ENCODE measurements around the gene ZNF346. TPM values are rescaled to one million over a fixed set of nuclear protein-coding genes. Genes with fewer than 3 reads are reported as not detected.

Gene ZNF346
- total and polyA plus RNA-seq, 8 donors, result 4.5 to 10.4 (median 7.6) TPM

- H3K27me3 ChIP-seq, result no peaks in the 10 kb centered on the region
- H3K36me3 ChIP-seq, result no peaks in the 10 kb centered on the region
- H3K4me1 ChIP-seq, result no peaks in the 10 kb centered on the region
- H3K27ac ChIP-seq, result no peak overlapping the region
- no peaks in the 10 kb centered on the region for H3K9me3 ChIP-seq
- ATAC-seq, result peak in 1 of 4 donors; percentile 5
- 90 to 91% methylated on average over 6 of the region's 6 CpGs for WGBS, 2 donors
- no peak for FAIRE-seq
- no peak for DNase-seq
- intact Hi-C loops (cut with DNase I), result loop anchor here in 2 of 3 donors (5.0 kb wide), 1 partner anchor 42 kb away; no protein-coding TSS in a partner anchor
- TF ChIP-seq CTCF (IDR thresholded peaks at IDR 0.05), result no peak
- H3K4me3 ChIP-seq, result no peak overlapping the region
Measured at GRCh38 chr5:177070536-177071191, 48.2 kb downstream of the ZNF346 start.

GRCh38 chr5:177071666-177072385 lies 49.3 kb downstream of the ZNF346 start:
- Histone ChIP-seq H3K27me3 (no peaks in the 10 kb centered on the region), H3K4me3 (no peak overlapping the region), H3K27ac (no peak overlapping the region), H3K9me3 (no peaks in the 10 kb centered on the region), H3K4me1 (no peaks in the 10 kb centered on the region), H3K36me3 (no peaks in the 10 kb centered on the region)
- WGBS, 2 donors, result 15 to 18% methylated on average over 5 of the region's 6 CpGs
- ATAC-seq (peak; percentile 78 to 96 (median 91)), DNase-seq (peak in 3 of 6 donors; percentile 59 to 79 (median 68)), FAIRE-seq (peak; percentile 56)
- peak; percentile 67 to 93 (median 82) for TF ChIP-seq CTCF (IDR thresholded peaks at IDR 0.05)
- intact Hi-C loops (cut with DNase I), result loop anchor here in 2 of 3 donors (5.0 kb wide), 1 partner anchor 40 kb away; no protein-coding TSS in a partner anchor

GRCh38 chr5:177077335-177077734 lies 54.8 kb downstream of the ZNF346 start:
- TF ChIP-seq CTCF (IDR thresholded peaks at IDR 0.05), result no peak
- Histone ChIP-seq H3K4me1 (no peaks in the 10 kb centered on the region), H3K36me3 (no peaks in the 10 kb centered on the region), H3K9me3 (no peaks in the 10 kb centered on the region), H3K27ac (no peak overlapping the region), H3K27me3 (no peaks in the 10 kb centered on the region), H3K4me3 (no peak overlapping the region)
- FAIRE-seq (no peak), ATAC-seq (no peak), DNase-seq (no peak)
- 95 to 100% methylated on average over 2 of the region's 2 CpGs for WGBS, 2 donors
- intact Hi-C loops (cut with DNase I), result no loop called here

- no peaks in the 10 kb centered on the region for H3K9me3 ChIP-seq
- WGBS, 2 donors, result 78 to 83% methylated on average over 9 of the region's 9 CpGs
- H3K27ac ChIP-seq, result no peak overlapping the region
- H3K4me1 ChIP-seq, result no peaks in the 10 kb centered on the region
- H3K4me3 ChIP-seq, result no peak overlapping the region
- FAIRE-seq, result no peak
- no peaks in the 10 kb centered on the region for H3K36me3 ChIP-seq
- DNase-seq, result no peak
- no peak for TF ChIP-seq CTCF (IDR thresholded peaks at IDR 0.05)
- intact Hi-C loops (cut with DNase I), result no loop called here
- no peaks in the 10 kb centered on the region for H3K27me3 ChIP-seq
- ATAC-seq, result no peak
Measured at GRCh38 chr5:177079606-177080005, 57.1 kb downstream of the ZNF346 start.

GRCh38 chr5:177080265-177080664 lies 57.8 kb downstream of the ZNF346 start:
- Histone ChIP-seq H3K4me3 (no peak overlapping the region), H3K36me3 (no peaks in the 10 kb centered on the region), H3K27ac (no peak overlapping the region), H3K27me3 (no peaks in the 10 kb centered on the region), H3K9me3 (no peaks in the 10 kb centered on the region), H3K4me1 (no peaks in the 10 kb centered on the region)
- intact Hi-C loops (cut with DNase I), result no loop called here
- TF ChIP-seq CTCF (IDR thresholded peaks at IDR 0.05), result no peak
- no peak for DNase-seq
- 76 to 92% methylated on average over 5 of the region's 5 CpGs for WGBS, 2 donors
- FAIRE-seq, result no peak
- ATAC-seq, result no peak

All from pancreas (tissue), 10 donors.